ENCODE measurements around the gene MCCD1.

MCCD1 gene

GRCh38 chr6:31525932-31526591, 2.7 kb upstream of the MCCD1 start:
- TF ChIP-seq, protein P1, sequence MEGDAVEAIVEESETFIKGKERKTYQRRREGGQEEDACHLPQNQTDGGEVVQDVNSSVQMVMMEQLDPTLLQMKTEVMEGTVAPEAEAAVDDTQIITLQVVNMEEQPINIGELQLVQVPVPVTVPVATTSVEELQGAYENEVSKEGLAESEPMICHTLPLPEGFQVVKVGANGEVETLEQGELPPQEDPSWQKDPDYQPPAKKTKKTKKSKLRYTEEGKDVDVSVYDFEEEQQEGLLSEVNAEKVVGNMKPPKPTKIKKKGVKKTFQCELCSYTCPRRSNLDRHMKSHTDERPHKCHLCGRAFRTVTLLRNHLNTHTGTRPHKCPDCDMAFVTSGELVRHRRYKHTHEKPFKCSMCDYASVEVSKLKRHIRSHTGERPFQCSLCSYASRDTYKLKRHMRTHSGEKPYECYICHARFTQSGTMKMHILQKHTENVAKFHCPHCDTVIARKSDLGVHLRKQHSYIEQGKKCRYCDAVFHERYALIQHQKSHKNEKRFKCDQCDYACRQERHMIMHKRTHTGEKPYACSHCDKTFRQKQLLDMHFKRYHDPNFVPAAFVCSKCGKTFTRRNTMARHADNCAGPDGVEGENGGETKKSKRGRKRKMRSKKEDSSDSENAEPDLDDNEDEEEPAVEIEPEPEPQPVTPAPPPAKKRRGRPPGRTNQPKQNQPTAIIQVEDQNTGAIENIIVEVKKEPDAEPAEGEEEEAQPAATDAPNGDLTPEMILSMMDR (IDR thresholded peaks at IDR 0.05; ENCODE audit: control insufficient read depth, extremely low read depth, insufficient read depth), result no peak
- H3K4me3 ChIP-seq (ENCODE audit: low read depth, low read length), result no peak overlapping the region
- DNase-seq (ENCODE audit: low read depth), result no peak

DNA sequence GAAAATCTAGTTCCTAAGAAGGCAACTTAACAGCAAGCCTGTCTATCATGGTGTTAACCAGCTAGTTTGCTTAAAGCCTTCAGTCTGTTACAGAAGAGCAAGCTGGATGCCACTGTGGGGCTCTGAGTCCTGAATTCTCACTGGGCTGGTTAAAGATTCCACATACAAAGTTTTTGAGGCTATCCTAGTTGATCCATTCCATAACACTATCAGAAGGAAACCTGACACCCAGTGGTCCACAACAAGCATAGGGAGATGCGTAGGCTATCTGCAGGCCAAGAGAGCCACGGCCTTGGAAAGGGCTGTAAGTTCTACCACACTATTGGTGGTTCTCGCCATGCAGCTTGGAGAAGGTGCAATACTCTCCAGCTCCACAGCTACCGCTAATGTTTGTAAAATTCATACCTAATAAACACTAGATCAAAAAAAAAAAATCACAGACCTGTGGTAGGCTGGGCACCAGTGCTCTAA, 420 bp upstream of the MCCD1 start:
- no peak for DNase-seq (ENCODE audit: low read depth)
- TF ChIP-seq, protein P1 (IDR thresholded peaks at IDR 0.05; ENCODE audit: control insufficient read depth, extremely low read depth, insufficient read depth), result no peak
- H3K4me3 ChIP-seq (ENCODE audit: low read depth, low read length), result no peak overlapping the region

DNA sequence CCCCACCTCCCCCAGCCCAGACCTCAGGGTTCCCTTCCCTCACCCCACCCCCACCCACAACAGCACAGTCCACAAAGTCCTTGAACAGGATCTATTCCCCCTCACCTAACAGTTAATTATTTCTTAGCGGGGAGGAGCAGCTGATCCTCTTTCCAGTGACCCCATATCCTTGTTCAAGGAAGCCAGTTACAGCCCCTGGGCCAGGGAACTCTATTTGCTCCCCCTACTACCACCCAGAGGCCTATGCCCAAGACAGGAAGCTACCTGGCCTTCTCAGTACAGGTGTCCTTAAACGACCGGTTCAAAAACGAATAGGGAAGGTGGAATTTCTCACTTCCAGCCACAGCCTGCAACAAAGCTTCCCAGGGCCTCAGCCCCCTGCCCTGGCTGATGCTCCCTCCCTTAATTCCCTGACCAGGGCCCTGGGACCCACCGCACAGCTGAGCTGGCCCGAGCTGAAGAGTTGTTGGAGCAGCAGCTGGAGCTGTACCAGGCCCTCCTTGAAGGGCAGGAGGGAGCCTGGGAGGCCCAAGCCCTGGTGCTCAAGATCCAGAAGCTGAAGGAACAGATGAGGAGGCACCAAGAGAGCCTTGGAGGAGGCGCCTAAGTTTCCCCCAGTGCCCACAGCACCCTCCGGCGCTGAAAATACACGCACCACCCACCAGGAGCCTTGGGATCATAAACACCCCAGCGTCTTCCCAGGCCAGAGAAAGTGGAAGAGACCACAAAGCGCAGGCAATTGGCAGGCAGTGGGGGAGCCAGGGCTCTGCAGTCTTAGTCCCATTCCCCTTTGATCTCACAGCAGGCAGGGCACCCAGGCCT, 778 bp downstream of the MCCD1 start:
- TF ChIP-seq, protein P1 (IDR thresholded peaks at IDR 0.05; ENCODE audit: control insufficient read depth, extremely low read depth, insufficient read depth), result no peak
- H3K4me3 ChIP-seq (ENCODE audit: low read depth, low read length), result no peak overlapping the region
- DNase-seq (ENCODE audit: low read depth), result no peak

DNA sequence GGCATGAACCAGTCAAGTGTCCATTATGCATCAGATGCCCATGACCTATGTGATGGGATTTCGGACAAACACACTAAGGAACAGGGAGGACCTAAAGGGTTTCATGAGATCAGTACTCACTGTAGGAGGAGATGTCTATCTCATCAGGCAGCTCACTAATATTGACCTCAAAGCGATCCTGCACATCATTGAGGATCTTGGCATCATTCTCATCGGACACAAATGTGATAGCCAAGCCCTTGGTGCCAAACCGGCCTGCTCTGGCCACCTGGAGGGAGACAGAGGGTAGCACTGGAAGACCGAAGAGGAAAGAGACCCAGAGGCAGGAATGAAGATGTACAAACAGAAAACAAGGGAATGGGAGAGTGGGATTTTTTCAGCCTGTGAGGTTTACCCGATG, 1.9 kb downstream of the MCCD1 start:
- TF ChIP-seq, protein P1 (IDR thresholded peaks at IDR 0.05; ENCODE audit: control insufficient read depth, extremely low read depth, insufficient read depth), result no peak
- no peak overlapping the region for H3K4me3 ChIP-seq (ENCODE audit: low read depth, low read length)
- no peak for DNase-seq (ENCODE audit: low read depth)

DNA sequence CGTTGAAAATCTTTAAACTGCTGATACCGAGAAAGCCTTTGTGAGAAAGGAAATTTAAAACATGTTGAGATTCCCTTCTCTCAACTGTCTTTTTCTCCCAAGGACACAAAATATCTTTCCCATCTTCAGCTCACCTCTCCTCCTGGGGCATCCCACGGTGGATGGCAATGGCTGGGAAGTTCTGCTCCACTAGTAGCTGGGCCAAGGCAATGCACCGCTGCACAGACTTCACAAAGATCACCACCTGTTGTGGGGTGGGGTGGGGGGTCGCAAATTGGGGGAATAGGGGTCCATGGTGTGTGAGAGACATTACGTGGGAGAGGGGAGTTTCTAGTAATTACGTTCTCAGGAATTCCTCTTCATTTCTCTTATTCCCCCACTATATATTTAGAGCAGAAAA, 2.4 kb downstream of the MCCD1 start:
- TF ChIP-seq, protein P1 (IDR thresholded peaks at IDR 0.05; ENCODE audit: control insufficient read depth, extremely low read depth, insufficient read depth), result no peak
- no peak for DNase-seq (ENCODE audit: low read depth)
- no peak overlapping the region for H3K4me3 ChIP-seq (ENCODE audit: low read depth, low read length)

GRCh38 chr6:31531771-31532643, 3.2 kb downstream of the MCCD1 start:
- TF ChIP-seq, protein P1 (IDR thresholded peaks at IDR 0.05; ENCODE audit: control insufficient read depth, extremely low read depth, insufficient read depth), result no peak
- no peak for DNase-seq (ENCODE audit: low read depth)
- H3K4me3 ChIP-seq (ENCODE audit: low read depth, low read length), result no peak overlapping the region
